Activated T-cell treated with anti-CD3 and anti-CD28 coated beads for 48 hours (primary cell): ENCODE data around the gene MAPKAPK2.
"Not testable (repeated sequence)": the region's sequence is repeated elsewhere in the genome, so short reads cannot be mapped to it uniquely, and the experiment has no call there.

ENCODE experiments used
- DNase-seq: peaks from one replicate; pipeline ENCODE4 v3.0.0-alpha.2; 2020; ENCODE audit warnings: low read depth

MAPKAPK2 gene

DNA sequence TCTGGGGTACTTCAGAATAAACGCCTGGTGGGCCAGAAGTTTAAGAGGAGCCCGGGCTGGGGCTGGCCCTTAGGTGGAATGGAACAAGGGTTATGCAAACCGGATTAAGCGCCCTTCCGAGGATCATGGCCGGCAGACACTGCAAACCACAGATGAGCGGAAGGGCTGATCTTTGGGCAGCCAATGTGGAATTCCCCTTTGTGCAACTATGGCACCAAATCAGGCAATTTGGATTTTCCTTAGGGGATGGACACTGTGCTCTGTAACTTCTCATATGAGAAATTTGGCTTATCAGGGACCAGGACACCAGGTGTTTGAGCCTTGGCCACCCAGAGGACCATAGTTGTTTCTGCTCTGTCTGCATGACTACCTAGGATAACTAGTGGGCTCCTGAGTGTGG is 93.3 kb downstream of the MAPKAPK2 start:
- no peak for DNase-seq

DNA sequence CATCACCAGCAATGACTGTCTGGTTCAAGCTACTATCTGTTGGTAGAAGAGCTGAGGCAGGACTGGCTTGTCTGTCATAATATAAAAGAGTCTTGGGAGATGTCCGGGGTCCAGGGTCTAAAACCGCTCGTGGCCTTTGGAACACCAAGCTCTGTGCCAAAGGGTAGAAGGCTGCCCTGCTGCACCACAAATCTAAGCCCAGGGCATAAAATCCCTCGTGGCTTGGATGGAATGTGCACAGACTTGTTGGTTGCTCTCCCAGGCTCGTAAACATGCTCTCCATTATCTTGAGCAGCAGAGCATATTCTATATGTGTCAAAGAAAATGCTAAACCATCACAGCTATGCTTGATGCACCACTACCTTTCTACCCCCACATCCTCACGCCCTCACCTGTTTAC is 94.2 kb downstream of the MAPKAPK2 start:
- DNase-seq = not testable (repeated sequence)

- no peak for DNase-seq
Observed at GRCh38 chr1:206779638-206780037, 94.9 kb downstream of the MAPKAPK2 start.

- no peak for DNase-seq
Observed at GRCh38 chr1:206782448-206782847, 97.7 kb downstream of the MAPKAPK2 start.

DNA sequence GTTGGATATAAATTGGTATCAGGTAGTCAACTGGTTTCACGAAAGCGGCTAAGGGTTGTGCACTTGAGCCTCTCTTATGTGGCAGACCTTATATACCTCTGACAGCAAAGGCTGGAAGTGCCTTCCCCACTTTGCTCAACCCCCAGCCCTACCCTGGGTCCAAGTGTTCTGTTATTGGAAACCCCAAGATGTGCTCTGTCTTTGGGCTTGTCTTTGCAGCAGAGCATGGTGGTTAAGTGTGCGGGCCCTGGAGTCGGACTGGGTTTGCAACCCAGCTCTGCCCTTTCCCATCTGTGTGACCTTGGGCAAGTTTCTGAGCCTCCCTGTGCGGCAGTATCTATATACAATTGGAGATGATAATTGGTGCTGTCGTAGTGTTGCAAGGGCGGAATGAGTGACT is 98.8 kb downstream of the MAPKAPK2 start:
- no peak for DNase-seq
